Measurements from ENCODE around the gene PARD3.

Gene PARD3

GRCh38 chr10:34101001-34101400 is 714.1 kb downstream of the PARD3 start:
- no peak for DNase-seq (ENCODE audit: low read depth)

- no peak for DNase-seq (ENCODE audit: low read depth)
Measured at GRCh38 chr10:34098821-34099567, 716.1 kb downstream of the PARD3 start.

- no peak for DNase-seq (ENCODE audit: low read depth)
Measured at GRCh38 chr10:34097682-34098081, 717.4 kb downstream of the PARD3 start.

GRCh38 chr10:34094961-34095360 is 720.1 kb downstream of the PARD3 start:
- DNase-seq (ENCODE audit: low read depth) = no peak

GRCh38 chr10:34094146-34094696 is 720.9 kb downstream of the PARD3 start:
- no peak for DNase-seq (ENCODE audit: low read depth)

GRCh38 chr10:34092891-34093290 is 722.2 kb downstream of the PARD3 start:
- DNase-seq (ENCODE audit: low read depth) = no peak

- DNase-seq (ENCODE audit: low read depth) = no peak
Measured at GRCh38 chr10:34091635-34092195, 723.4 kb downstream of the PARD3 start.

GRCh38 chr10:34089253-34089652 is 725.8 kb downstream of the PARD3 start:
- no peak for DNase-seq (ENCODE audit: low read depth)

- DNase-seq (ENCODE audit: low read depth) = no peak
Measured at GRCh38 chr10:34088208-34088794, 726.8 kb downstream of the PARD3 start.

GRCh38 chr10:34087095-34087418 is 728.0 kb downstream of the PARD3 start:
- no peak for DNase-seq (ENCODE audit: low read depth)

GRCh38 chr10:34083567-34083966 is 731.5 kb downstream of the PARD3 start:
- no peak for DNase-seq (ENCODE audit: low read depth)

- no peak for DNase-seq (ENCODE audit: low read depth)
Measured at GRCh38 chr10:34081948-34082347, 733.1 kb downstream of the PARD3 start.

GRCh38 chr10:34081347-34081743 is 733.8 kb downstream of the PARD3 start:
- no peak for DNase-seq (ENCODE audit: low read depth)

- DNase-seq (ENCODE audit: low read depth) = no peak
Measured at GRCh38 chr10:34080485-34081346, 734.4 kb downstream of the PARD3 start.

- DNase-seq (ENCODE audit: low read depth) = no peak
Measured at GRCh38 chr10:34079702-34080484, 735.2 kb downstream of the PARD3 start.

- no peak for DNase-seq (ENCODE audit: low read depth)
Measured at GRCh38 chr10:34078745-34079470, 736.2 kb downstream of the PARD3 start.

- DNase-seq (ENCODE audit: low read depth) = no peak
Measured at GRCh38 chr10:34078017-34078744, 736.9 kb downstream of the PARD3 start.

- DNase-seq (ENCODE audit: low read depth) = no peak
Measured at GRCh38 chr10:34076443-34076842, 738.7 kb downstream of the PARD3 start.

GRCh38 chr10:34075254-34075926 is 739.7 kb downstream of the PARD3 start:
- DNase-seq (ENCODE audit: low read depth) = no peak

- no peak for DNase-seq (ENCODE audit: low read depth)
Measured at GRCh38 chr10:34074051-34074450, 741.0 kb downstream of the PARD3 start.

Data from activated T-helper 9 cell treated with anti-CD3 and anti-CD28 coated beads, Interleukin-2, amount 50 U/mL, for 16 hours (primary cell).